Endothelial cell (in vitro differentiated cells): ENCODE results near the gene VPS26B. TPM values are rescaled to one million over a fixed set of nuclear protein-coding genes. Genes with fewer than 3 reads are reported as not detected.

ENCODE experiments used
- DNase-seq: peaks from one replicate; pipeline ENCODE4 v3.0.0; 2021; ENCODE audit warnings: low spot score
- H3K27ac Mint-ChIP-seq: one replicate; pipeline ENCODE4 v1.8.0; 2021; ENCODE audit warnings: mixed read lengths, inconsistent platforms; ENCODE audit not compliant: unreplicated experiment
- H3K27me3 Mint-ChIP-seq: one replicate; pipeline ENCODE4 v1.8.0; 2021; ENCODE audit warnings: mild to moderate bottlenecking, moderate library complexity, mixed read lengths, inconsistent platforms; ENCODE audit not compliant: unreplicated experiment
- H3K36me3 Mint-ChIP-seq: one replicate; pipeline ENCODE4 v1.8.0; 2021; ENCODE audit warnings: mild to moderate bottlenecking, low read depth, mixed read lengths, inconsistent platforms; ENCODE audit not compliant: unreplicated experiment
- H3K4me1 Mint-ChIP-seq: one replicate; pipeline ENCODE4 v1.8.0; 2021; ENCODE audit warnings: mild to moderate bottlenecking, mixed read lengths, inconsistent platforms; ENCODE audit not compliant: unreplicated experiment
- H3K4me3 Mint-ChIP-seq: one replicate; pipeline ENCODE4 v1.8.0; 2021; ENCODE audit warnings: mild to moderate bottlenecking, mixed read lengths, inconsistent platforms; ENCODE audit not compliant: unreplicated experiment
- H3K9me3 Mint-ChIP-seq: one replicate; pipeline ENCODE4 v1.8.0; 2021; ENCODE audit warnings: mixed read lengths, inconsistent platforms; ENCODE audit not compliant: unreplicated experiment
- CTCF ChIP-seq: fragments of 200-600 bp; sonication (generic); IDR thresholded peaks from one replicate; pipeline ENCODE4 v1.5.0; 2021; ENCODE audit warnings: antibody characterized with exemption; ENCODE audit not compliant: unreplicated experiment
- total RNA-seq: library from RNA; stranded (reverse); fragmentation: NEBNext Ultra II Directional; extraction: Animal tissue kit (Norgen Biotek cat#: 25700); gene quantifications from one replicate; pipeline ENCODE4 v1.2.1, GENCODE V29; 2021; ENCODE audit not compliant: unreplicated experiment

VPS26B gene
- total RNA-seq, 1 donor from 2014 or later: 132 TPM

- no peaks in the 10 kb centered on the region for H3K9me3 Mint-ChIP-seq
- no peak overlapping the region for H3K27ac Mint-ChIP-seq
- H3K36me3 Mint-ChIP-seq: peaks cover 6% of the 10 kb centered on the region
- H3K4me1 Mint-ChIP-seq: peaks cover 4% of the 10 kb centered on the region
- DNase-seq: no peak
- no peaks in the 10 kb centered on the region for H3K27me3 Mint-ChIP-seq
- no peak for TF ChIP-seq CTCF
- H3K4me3 Mint-ChIP-seq: no peak overlapping the region
Observed at GRCh38 chr11:134294664-134295063, 70.2 kb downstream of the VPS26B start.

Other genes with a start within 250 kb of the VPS26B start
- 438 TPM for gene JAM3, start 155.6 kb upstream of the VPS26B start, total RNA-seq
- 25.4 TPM for gene NCAPD3, start 704 bp upstream of the VPS26B start, total RNA-seq
- gene THYN1, start 28.7 kb downstream of the VPS26B start, total RNA-seq: 42.5 TPM
- gene ACAD8, start 28.9 kb downstream of the VPS26B start, total RNA-seq: 33.5 TPM
- gene GLB1L3, start 51.7 kb downstream of the VPS26B start, total RNA-seq: 16.5 TPM
- gene GLB1L2, start 107.3 kb downstream of the VPS26B start, total RNA-seq: 5.0 TPM
- 18.2 TPM for gene B3GAT1, start 187.6 kb downstream of the VPS26B start, total RNA-seq